NT2/D1 (cell line): ENCODE measurements around the gene ZNFX1.
A peak's percentile ranks its signal among the peaks of the same experiment; 100 is the strongest.

Source experiments
- DNase-seq: peaks from one replicate; pipeline ENCODE4 v3.0.0-alpha.2; 2011; ENCODE audit warnings: low read depth, low spot score
- H3K27me3 ChIP-seq: 2 replicates; pipeline ENCODE4 v1.6.0; 2011; ENCODE audit warnings: mild to moderate bottlenecking; ENCODE audit not compliant: insufficient read length, insufficient read depth
- H3K36me3 ChIP-seq: 2 replicates; pipeline ENCODE4 v1.6.1; 2011; ENCODE audit warnings: mild to moderate bottlenecking, low read length, mixed read lengths; ENCODE audit not compliant: insufficient read depth, insufficient read length
- H3K4me1 ChIP-seq: 2 replicates; pipeline ENCODE4 v1.5.1; 2011; ENCODE audit not compliant: insufficient read depth, insufficient read length
- H3K4me3 ChIP-seq: 2 replicates; pipeline ENCODE4 v1.5.1; 2011; ENCODE audit warnings: low read depth; ENCODE audit not compliant: insufficient read length
- H3K9ac ChIP-seq: 2 replicates; pipeline ENCODE4 v1.6.0; 2011; ENCODE audit warnings: low read depth; ENCODE audit not compliant: insufficient read length
- H3K9me3 ChIP-seq: 2 replicates; pipeline ENCODE4 v1.5.1; 2011; ENCODE audit warnings: mild to moderate bottlenecking, low read length; ENCODE audit not compliant: insufficient read depth
- SUZ12 ChIP-seq: IDR thresholded peaks from 2 replicates; pipeline ENCODE4 v1.6.1; 2011; ENCODE audit not compliant: insufficient read length, insufficient read depth; ENCODE audit errors: extremely low read depth
- YY1 ChIP-seq: IDR thresholded peaks from 2 replicates; pipeline ENCODE4 v1.6.1; 2011; ENCODE audit not compliant: insufficient read length, insufficient read depth
- ZNF274 ChIP-seq: IDR thresholded peaks from 2 replicates; pipeline ENCODE4 v1.6.1; 2011; ENCODE audit warnings: mild to moderate bottlenecking, low read depth, low read length

Gene ZNFX1

DNA sequence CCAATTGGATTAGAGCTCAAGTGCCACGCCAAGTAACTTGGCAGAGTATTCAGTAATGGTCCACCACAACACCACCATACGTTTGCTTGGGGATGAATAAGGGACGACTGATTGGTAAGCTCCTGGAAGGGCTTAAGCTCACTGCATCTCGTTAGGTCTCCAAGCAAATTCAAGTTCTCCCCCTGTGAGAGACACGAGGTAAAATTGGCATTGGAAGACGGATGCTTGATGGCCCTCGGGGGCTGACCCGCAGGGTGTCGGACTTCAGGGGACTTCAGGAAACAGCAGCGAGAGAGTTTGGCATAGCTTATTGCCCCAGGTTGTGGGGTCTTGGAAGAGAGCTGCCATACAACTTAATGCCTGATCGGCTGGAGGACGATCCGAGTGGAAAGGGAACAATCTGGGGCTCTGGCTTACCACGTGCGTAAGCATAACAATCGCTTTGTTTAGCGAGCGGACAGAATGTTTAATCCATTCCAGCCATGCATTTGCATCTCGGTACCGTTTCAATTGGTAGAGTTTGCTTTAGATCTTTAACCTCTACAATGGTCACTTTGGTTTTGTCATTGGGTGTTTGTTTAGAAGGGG is 4.8 kb upstream of the ZNFX1 start:
- H3K4me3 ChIP-seq: peak overlapping the region; percentile 98

DNA sequence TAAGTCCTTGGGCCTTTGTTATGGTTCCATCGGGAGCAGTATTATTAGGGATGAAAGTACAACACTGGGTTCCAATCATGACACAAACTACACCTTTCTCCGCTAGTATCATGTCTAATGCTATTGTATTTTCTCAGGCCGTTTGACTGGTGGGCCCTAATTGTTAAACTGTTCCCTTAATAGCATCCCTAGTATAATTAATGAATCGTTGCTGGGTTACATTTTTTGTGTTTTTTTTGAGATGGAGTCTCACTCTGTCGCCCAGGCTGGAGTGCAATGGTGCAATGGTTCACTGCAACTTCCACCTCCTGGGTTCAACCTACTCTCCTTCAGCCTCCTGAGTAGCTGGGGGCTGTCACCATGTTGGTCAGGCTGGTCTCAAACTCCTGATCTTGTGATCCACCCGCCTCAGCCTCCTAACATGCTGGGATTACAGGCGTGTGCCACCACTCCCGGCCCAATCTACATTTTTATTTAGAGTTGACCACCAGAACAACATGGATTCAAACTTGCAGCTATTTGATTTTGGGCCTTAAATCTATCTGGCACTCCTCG is 4.1 kb upstream of the ZNFX1 start:
- Histone ChIP-seq H3K9ac (no peak overlapping the region), H3K9me3 (peaks cover 81% of the 10 kb centered on the region), H3K36me3 (peaks cover 85% of the 10 kb centered on the region), H3K27me3 (no peaks in the 10 kb centered on the region), H3K4me3 (peak overlapping the region; percentile 98), H3K4me1 (no peaks in the 10 kb centered on the region)
- TF ChIP-seq ZNF274 (no peak), SUZ12 (no peak), YY1 (no peak)
- no peak for DNase-seq

More for the DNA sequence above, 4.8 kb upstream of the ZNFX1 start:
- Histone ChIP-seq H3K4me1 (no peaks in the 10 kb centered on the region), H3K27me3 (no peaks in the 10 kb centered on the region), H3K9ac (no peak overlapping the region), H3K9me3 (peaks cover 88% of the 10 kb centered on the region), H3K36me3 (peaks cover 92% of the 10 kb centered on the region)
- no peak for DNase-seq
- TF ChIP-seq ZNF274 (no peak), YY1 (no peak), SUZ12 (no peak)

DNA sequence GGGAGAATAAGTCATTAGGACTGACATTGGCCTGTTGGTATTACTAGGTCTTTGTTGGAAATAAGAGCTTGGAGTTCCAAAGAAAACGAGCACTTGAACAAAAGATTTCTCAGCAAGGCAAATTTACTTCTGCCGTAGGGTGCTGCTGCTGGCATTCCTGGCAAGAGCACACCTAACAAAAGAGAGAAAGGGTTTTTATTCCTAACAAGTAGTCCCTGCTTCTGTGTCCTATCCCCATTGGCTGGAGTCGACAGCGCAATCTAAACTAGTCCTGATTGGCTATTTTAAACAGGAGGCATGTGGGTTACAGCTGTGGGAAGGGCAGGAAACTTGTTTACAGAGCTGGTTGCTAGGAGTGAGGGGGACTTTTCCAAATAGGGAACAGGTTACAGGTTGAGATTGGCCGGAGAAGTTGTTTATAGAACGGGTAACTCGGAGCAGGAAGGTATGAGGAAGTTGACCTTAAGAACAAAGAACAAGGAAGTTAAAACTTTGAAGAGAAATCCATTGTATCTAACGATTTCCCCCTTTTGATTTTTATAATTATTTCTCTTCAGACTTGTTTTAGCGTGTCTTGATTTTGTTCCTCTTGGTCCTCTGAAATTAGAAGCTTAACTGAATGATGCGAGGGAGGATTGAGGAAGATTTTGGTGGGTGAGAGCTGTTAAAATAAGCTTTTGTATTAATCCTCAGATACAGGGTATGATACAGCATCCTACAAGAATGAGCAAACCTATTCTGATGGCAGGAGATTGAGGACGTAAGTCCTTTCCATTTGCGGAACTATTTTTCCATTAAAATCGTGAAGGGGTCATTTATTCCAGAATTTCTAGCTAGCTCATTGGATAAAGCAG is 3.4 kb upstream of the ZNFX1 start:
- no peaks in the 10 kb centered on the region for H3K27me3 ChIP-seq
- TF ChIP-seq SUZ12 (no peak), YY1 (no peak), ZNF274 (no peak)
- H3K9me3 ChIP-seq: peaks cover 77% of the 10 kb centered on the region
- DNase-seq: no peak
- no peaks in the 10 kb centered on the region for H3K4me1 ChIP-seq
- no peak overlapping the region for H3K9ac ChIP-seq
- H3K4me3 ChIP-seq: peak overlapping the region; percentile 98
- peaks cover 78% of the 10 kb centered on the region for H3K36me3 ChIP-seq

DNA sequence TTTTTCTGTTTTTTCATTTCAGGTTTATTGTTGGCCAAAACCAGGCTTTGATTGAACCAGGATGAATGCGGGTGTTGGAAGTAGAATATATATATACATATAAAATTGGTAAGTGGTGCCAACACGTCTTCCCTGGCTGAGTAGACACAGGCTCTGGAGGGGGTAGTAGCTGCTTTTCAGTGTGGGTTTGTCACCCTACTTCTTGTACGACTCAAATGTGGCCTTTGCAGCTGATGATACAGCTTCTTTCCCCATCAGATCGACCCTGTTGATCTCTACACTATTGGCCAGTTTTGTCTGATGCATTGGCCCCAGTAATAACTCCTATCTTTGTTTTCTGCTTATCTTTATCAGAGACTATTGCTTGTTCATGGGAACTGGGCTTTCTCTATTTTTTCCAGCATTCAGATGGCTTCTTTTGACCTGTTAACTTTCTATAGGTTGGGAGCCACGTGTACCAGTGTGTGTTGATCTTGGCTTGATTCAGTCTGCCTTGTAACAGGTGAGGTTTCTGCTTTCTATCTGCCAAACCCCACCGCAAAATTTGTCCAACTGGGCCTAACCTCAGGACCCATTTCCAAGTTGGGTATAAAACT is 2.7 kb upstream of the ZNFX1 start:
- TF ChIP-seq SUZ12 (no peak), ZNF274 (no peak), YY1 (no peak)
- Histone ChIP-seq H3K4me1 (no peaks in the 10 kb centered on the region), H3K4me3 (peak overlapping the region; percentile 98), H3K9ac (no peak overlapping the region), H3K36me3 (peaks cover 76% of the 10 kb centered on the region), H3K27me3 (no peaks in the 10 kb centered on the region), H3K9me3 (peaks cover 77% of the 10 kb centered on the region)
- DNase-seq: no peak

DNA sequence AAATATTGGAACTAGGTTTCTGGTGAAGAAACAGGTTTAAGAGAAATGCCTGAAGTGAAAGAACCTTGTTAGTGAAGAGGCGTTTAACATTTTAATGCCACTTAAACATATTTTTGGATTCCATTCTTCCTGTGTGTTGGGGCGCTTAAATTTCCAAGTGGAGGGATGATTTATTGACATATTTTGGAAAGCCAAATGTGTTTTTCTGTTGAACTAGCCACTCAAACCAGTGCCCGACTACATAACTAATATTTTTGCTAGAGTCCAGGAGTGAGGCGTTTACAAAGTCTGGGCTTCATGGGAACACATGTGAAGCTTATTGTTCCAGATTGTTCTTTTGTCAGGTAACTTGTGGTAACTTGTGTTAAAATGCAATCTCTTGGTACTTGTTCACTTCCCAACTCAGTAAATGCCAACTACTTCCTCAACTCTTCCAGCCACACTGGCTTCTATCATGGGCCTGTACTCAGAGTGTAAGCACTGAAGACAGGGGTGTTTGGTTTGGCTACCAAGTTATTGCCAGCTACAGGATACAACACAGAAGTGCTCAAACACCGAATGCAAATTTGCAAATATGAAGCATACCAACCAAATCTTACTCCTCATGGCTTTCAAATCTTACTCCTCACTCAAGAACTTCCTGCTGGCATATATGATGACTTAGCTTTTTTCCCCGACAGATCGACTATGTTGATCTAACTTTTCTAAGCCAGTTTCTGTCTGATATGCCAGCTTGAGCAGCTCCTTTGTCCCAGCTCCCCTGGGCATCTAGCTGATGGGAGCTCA is 2.0 kb upstream of the ZNFX1 start:
- Histone ChIP-seq H3K9ac (peak overlapping the region; percentile 98), H3K36me3 (peaks cover 75% of the 10 kb centered on the region), H3K9me3 (peaks cover 75% of the 10 kb centered on the region), H3K4me3 (peak overlapping the region; percentile 98), H3K27me3 (no peaks in the 10 kb centered on the region), H3K4me1 (no peaks in the 10 kb centered on the region)
- TF ChIP-seq SUZ12 (no peak), YY1 (no peak), ZNF274 (no peak)
- DNase-seq: no peak

DNA sequence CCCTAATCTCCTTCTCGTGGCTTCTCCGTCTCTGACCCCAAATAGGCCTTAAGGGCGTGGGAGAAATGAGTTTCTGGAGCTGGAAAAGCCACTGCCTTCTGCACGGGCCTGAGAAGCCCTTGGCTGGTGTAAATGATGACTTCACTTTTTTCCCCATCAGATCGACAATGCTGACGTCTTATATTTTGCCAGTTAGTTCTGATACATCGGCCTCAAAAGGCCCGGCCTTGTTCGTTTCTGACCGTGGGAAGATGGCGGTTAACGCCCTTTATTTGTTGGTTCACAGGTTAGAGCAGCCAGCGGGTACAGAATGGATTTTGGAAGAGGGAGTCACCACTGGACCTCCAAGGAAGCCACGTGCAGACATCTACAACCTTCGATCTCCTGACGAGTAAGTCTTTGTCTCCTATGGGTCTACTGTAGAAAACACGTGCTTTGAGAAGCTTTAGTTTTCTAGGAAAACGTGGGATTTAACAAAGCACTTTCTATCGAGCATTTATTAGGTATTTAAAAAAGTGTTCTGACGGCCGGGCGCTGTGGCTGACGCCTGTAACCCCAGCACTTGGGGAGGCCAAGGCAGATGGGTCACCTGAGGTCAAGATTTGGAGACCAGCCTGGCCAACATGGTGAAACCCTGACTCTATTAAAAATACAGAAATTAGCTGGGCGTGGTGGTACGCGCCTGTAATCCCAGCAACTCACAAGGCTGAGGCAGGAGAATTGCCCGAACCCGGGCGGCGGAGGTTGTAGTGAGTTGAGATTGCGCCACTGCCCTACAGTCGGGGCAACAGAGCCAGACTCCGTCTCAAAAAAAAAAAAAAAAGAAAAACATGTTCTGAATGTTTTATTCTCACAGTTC is 1.2 kb upstream of the ZNFX1 start:
- peak overlapping the region; percentile 98 for H3K9ac ChIP-seq
- H3K4me1 ChIP-seq: no peaks in the 10 kb centered on the region
- no peak for DNase-seq
- TF ChIP-seq ZNF274: no peak
- TF ChIP-seq SUZ12: no peak
- no peak for TF ChIP-seq YY1
- peak overlapping the region; percentile 98 for H3K4me3 ChIP-seq
- peaks cover 66% of the 10 kb centered on the region for H3K9me3 ChIP-seq
- no peaks in the 10 kb centered on the region for H3K27me3 ChIP-seq
- H3K36me3 ChIP-seq: peaks cover 70% of the 10 kb centered on the region

DNA sequence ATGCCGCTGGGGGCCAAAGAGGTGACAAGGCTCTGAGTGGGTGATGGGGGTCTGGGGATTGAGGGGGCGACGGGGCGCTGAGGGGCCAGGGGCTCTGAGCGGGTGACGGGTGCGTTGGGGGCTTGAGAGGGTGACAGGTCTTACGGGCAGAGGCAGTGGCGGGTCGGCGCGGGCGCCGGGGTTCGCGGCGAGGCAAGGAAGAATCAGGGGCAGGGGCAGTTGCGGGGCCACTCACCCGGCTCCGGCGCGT is 146 bp downstream of the ZNFX1 start:
- Histone ChIP-seq H3K27me3 (no peaks in the 10 kb centered on the region), H3K9ac (peak overlapping the region; percentile 98), H3K36me3 (peaks cover 66% of the 10 kb centered on the region), H3K4me1 (no peaks in the 10 kb centered on the region), H3K4me3 (peak overlapping the region; percentile 98), H3K9me3 (peaks cover 53% of the 10 kb centered on the region)
- DNase-seq: no peak
- TF ChIP-seq ZNF274 (no peak), YY1 (no peak), SUZ12 (no peak)
